Measurements from ENCODE around the gene EBI3.

GRCh38 chr19:4220188-4220587 is 9.1 kb upstream of the EBI3 start:
- TF ChIP-seq POLR2A (IDR thresholded peaks at IDR 0.05) (no peak), EP300 (IDR thresholded peaks at IDR 0.05; ENCODE audit: low read depth) (no peak), POLR2AphosphoS5 (IDR thresholded peaks at IDR 0.05) (no peak)
